Measurements from ENCODE around the gene NOX4.
"Not testable (repeated sequence)": the region's sequence is repeated elsewhere in the genome, so short reads cannot be mapped to it uniquely, and the experiment has no call there.

The NOX4 gene

DNA sequence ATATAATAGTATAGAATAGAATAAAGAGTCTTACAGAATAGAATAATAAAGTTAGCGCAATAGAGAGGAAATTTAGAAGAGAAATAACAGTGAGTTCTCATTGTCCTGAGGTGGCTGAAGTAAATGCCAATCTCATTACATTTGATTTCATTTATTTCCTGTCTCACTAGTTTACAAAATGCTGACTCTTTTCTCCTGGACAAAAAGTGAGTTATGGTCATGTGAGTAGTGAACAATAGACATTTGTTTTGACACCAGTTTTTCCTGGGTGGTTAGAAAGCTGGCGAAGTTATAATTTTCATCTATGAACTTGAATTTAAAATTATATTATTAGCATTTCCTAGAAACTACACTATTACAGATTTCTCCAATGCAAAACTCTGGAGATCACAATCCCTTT, 169.8 kb downstream of the NOX4 start:
- no peak overlapping the region for H3K4me3 ChIP-seq (replicated peaks; ENCODE audit: low read depth, low read length)
- no peak for TF ChIP-seq CTCF (IDR thresholded peaks at IDR 0.05; ENCODE audit: low read depth, low read length, missing control alignments)
- no peak for DNase-seq (ENCODE audit: extremely low read depth, low read depth)

DNA sequence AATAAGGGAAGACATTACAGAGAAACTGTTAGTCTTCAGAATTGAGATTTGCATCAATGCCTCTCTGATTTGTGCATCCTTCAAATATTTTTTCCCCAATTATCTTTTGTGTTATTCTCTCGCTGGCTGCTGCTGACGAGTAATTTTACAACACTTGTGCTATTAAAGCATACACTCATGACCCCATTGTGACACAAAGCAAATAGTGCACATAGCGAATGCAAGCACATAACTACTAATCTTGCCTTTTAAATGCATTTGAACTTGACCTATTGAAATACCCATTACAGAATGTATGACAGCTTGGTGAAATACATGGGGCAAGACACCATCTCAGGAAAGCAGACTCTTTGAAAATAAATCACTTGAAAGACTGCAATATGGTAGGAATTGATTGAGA, 180.6 kb downstream of the NOX4 start:
- not testable (repeated sequence) for DNase-seq (ENCODE audit: extremely low read depth, low read depth); H3K4me3 ChIP-seq (replicated peaks; ENCODE audit: low read depth, low read length)

DNA sequence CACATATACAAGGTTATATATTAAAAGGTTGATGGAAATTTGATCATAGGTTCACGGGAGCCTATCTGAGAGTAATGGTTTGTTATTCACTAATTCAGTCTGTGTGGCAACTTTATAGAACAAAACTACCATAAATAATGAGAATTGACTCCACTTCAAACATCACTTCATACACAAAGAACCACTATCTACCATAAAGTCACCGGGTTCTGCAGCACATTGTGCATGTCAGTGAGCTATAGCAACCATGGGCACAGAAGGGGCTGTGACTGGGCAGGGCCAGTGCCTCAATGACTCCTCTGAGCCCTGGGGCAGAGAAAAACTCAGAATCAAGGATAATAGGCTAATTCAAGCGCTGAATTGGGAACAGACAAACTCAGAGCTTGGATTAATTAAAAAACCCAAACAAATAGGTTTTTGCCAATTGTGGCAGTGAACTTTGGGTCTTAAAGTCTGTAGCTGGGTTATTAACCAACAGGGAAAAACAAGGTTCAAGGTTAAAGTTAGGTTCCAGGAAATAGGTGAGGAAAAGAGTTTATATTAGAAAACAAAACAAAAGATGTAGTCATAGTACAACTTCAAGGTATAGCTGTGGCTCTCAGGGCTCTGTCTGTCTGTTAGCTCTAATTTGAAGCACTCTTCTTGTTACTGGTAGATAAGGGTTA, 181.7 kb downstream of the NOX4 start:
- not testable (repeated sequence) for DNase-seq (ENCODE audit: extremely low read depth, low read depth)

DNA sequence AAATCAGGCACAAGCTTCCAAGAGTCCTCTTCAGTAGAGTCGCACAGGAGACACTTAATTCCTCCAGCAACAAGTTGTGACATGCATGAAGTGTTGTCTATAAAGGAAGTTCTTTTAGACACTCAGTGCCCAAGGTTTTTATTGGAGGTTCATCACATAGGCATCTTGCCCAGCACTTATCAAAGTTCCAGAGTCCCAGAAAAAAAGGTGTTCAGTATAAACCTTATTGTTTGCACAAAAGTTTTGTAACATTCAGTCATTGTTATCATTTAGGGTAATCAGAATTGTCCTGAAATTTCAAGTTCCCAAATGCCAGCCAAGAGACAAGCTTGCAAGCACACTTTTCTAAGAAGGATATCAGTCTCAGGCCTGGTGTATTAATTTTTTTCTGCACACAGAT, 182.9 kb downstream of the NOX4 start:
- H3K4me3 ChIP-seq (replicated peaks; ENCODE audit: low read depth, low read length); DNase-seq (ENCODE audit: extremely low read depth, low read depth): not testable (repeated sequence)

More for the DNA sequence above, 181.7 kb downstream of the NOX4 start:
- not testable (repeated sequence) for H3K4me3 ChIP-seq (replicated peaks; ENCODE audit: low read depth, low read length)

GRCh38 chr11:89303029-89303428, 188.1 kb downstream of the NOX4 start:
- not testable (repeated sequence) for DNase-seq (ENCODE audit: extremely low read depth, low read depth); H3K4me3 ChIP-seq (replicated peaks; ENCODE audit: low read depth, low read length)

GRCh38 chr11:89295023-89295422, 196.2 kb downstream of the NOX4 start:
- H3K4me3 ChIP-seq (replicated peaks; ENCODE audit: low read depth, low read length); DNase-seq (ENCODE audit: extremely low read depth, low read depth): not testable (repeated sequence)

- DNase-seq (ENCODE audit: extremely low read depth, low read depth): no peak
- H3K4me3 ChIP-seq (replicated peaks; ENCODE audit: low read depth, low read length): peak overlapping the region; percentile 20
- TF ChIP-seq CTCF (IDR thresholded peaks at IDR 0.05; ENCODE audit: low read depth, low read length, missing control alignments): no peak
Measured at GRCh38 chr11:89293965-89294679, 197.1 kb downstream of the NOX4 start.

DNA sequence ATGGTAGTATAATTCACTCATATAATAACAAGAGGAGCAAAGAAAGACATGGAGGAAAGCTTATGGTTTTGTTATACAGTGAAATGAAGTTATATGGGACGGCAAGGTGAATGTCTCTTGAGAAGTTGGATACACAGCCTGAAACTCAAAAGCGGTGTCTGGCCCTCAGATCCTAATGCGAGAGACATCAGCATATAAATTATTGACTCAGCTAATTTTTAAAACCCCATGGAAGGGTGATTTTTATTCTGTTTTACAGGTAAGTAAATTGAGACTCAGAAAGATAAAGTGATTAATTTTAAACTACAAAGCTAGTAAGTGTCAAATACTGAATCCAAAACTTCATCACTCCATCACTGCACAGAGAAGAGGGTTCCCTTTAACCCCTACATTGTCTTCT, 203.2 kb downstream of the NOX4 start:
- not testable (repeated sequence) for DNase-seq (ENCODE audit: extremely low read depth, low read depth); H3K4me3 ChIP-seq (replicated peaks; ENCODE audit: low read depth, low read length)

DNA sequence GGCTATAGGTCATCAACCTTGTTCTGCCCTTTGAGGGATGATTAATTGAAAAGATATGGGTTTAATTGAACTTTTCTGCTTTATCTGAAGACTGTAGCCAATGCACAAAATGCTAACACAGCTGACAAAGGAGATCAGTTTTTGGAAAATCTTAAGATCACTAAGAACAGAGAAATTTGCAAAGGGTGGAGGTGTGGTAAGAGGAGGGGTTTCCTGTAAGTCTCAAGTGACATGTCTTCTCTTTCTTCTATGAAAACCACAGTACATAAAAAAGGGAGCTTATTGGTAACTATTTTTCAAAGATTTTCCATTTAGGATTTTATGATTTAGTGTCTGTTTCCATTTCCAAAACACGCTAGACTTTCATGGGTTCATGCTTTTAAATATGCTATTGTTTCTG, 204.6 kb downstream of the NOX4 start:
- H3K4me3 ChIP-seq (replicated peaks; ENCODE audit: low read depth, low read length); DNase-seq (ENCODE audit: extremely low read depth, low read depth): not testable (repeated sequence)

DNA sequence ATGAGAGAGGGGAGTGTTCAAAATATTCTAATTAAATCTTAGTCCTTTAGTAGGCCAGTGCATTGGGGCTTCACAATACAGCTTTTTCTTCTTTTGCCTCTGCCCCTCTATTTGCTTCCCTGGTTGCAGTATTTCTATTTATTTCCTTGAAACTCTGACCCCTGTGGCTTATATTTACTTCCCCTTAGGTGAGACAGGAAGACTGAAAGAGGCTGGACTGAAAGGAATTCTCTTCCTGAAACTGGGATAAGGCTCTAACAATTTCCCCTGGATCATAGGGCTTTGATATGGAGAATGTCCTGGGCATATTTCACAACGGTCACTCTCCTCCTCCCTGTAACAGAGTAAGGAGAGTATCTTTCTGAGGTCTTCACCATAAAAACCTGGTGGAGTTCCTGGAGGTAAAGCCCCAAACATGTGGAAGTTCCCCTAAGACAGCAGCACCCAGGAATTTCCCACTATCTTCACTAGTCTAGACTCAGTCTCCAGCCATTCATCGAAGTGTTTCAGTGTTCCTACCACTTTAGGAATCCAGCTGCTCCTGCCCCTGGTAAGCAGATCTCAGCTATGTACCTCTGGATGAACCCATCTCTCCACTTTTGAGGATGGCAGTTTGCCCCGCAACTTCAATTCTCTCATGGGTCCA, 210.0 kb downstream of the NOX4 start:
- not testable (repeated sequence) for H3K4me3 ChIP-seq (replicated peaks; ENCODE audit: low read depth, low read length); DNase-seq (ENCODE audit: extremely low read depth, low read depth)

GRCh38 chr11:89279176-89279575, 212.0 kb downstream of the NOX4 start:
- no peak overlapping the region for H3K4me3 ChIP-seq (replicated peaks; ENCODE audit: low read depth, low read length)
- TF ChIP-seq CTCF (IDR thresholded peaks at IDR 0.05; ENCODE audit: low read depth, low read length, missing control alignments): no peak
- DNase-seq (ENCODE audit: extremely low read depth, low read depth): no peak

Data from HFF-Myc (cell line).